HUES6 (cell line): ENCODE measurements around the gene FAM83B.
"Not testable (repeated sequence)": the region's sequence is repeated elsewhere in the genome, so short reads cannot be mapped to it uniquely, and the experiment has no call there.

Experiments used
- H3K27ac ChIP-seq: 2 replicates; pipeline ENCODE4 v1.7.0; 2013; ENCODE audit warnings: low read depth, mild to moderate bottlenecking, low read length, inconsistent platforms
- H3K27me3 ChIP-seq: 2 replicates; pipeline ENCODE4 v1.6.1; 2013; ENCODE audit warnings: low read length; ENCODE audit not compliant: control insufficient read depth, insufficient read depth
- H3K36me3 ChIP-seq: 2 replicates; pipeline ENCODE4 v1.6.1; 2013; ENCODE audit warnings: low read length; ENCODE audit not compliant: control insufficient read depth, insufficient read depth
- H3K4me1 ChIP-seq: 2 replicates; pipeline ENCODE4 v1.6.1; 2013; ENCODE audit warnings: low read length; ENCODE audit not compliant: control insufficient read depth, insufficient read depth
- H3K4me3 ChIP-seq: 2 replicates; pipeline ENCODE4 v1.5.1; 2013; ENCODE audit warnings: low read depth, low read length
- H3K9ac ChIP-seq: one replicate; pipeline ENCODE4 v1.6.1; 2013; ENCODE audit warnings: mild to moderate bottlenecking, low read length
- H3K9me3 ChIP-seq: 2 replicates; pipeline ENCODE4 v1.6.1; 2013; ENCODE audit warnings: low read depth, low read length; ENCODE audit not compliant: control insufficient read depth, insufficient read depth

Gene FAM83B

GRCh38 chr6:54878718-54879117 is 32.1 kb downstream of the FAM83B start:
- no peak overlapping the region for H3K9ac ChIP-seq
- peaks cover 4% of the 10 kb centered on the region; the same call in 1 of the 2 replicates for H3K4me1 ChIP-seq
- H3K27ac ChIP-seq: no peak overlapping the region
- H3K4me3 ChIP-seq: no peak overlapping the region
- no peaks in the 10 kb centered on the region for H3K9me3 ChIP-seq
- H3K36me3 ChIP-seq: no peaks in the 10 kb centered on the region
- H3K27me3 ChIP-seq: no peaks in the 10 kb centered on the region

GRCh38 chr6:54879188-54879985 is 32.8 kb downstream of the FAM83B start:
- H3K27ac ChIP-seq: no peak overlapping the region
- no peak overlapping the region for H3K4me3 ChIP-seq
- peaks cover 4% of the 10 kb centered on the region; the same call in 1 of the 2 replicates for H3K4me1 ChIP-seq
- no peak overlapping the region for H3K9ac ChIP-seq
- no peaks in the 10 kb centered on the region for H3K27me3 ChIP-seq
- no peaks in the 10 kb centered on the region for H3K9me3 ChIP-seq
- H3K36me3 ChIP-seq: no peaks in the 10 kb centered on the region

- no peaks in the 10 kb centered on the region for H3K9me3 ChIP-seq
- no peak overlapping the region for H3K9ac ChIP-seq
- no peaks in the 10 kb centered on the region for H3K27me3 ChIP-seq
- no peak overlapping the region for H3K4me3 ChIP-seq
- no peaks in the 10 kb centered on the region for H3K36me3 ChIP-seq
- peaks cover 4% of the 10 kb centered on the region; the same call in 1 of the 2 replicates for H3K4me1 ChIP-seq
- no peak overlapping the region for H3K27ac ChIP-seq
These were observed 34.6 kb downstream of the FAM83B start for GRCh38 chr6:54881067-54881730.

GRCh38 chr6:54881891-54882290 is 35.3 kb downstream of the FAM83B start:
- not testable (repeated sequence) for H3K4me3 ChIP-seq, H3K9me3 ChIP-seq, H3K9ac ChIP-seq, H3K4me1 ChIP-seq, H3K36me3 ChIP-seq, H3K27me3 ChIP-seq, H3K27ac ChIP-seq

- Histone ChIP-seq H3K36me3 (no peaks in the 10 kb centered on the region), H3K4me3 (no peak overlapping the region), H3K9ac (no peak overlapping the region), H3K27me3 (no peaks in the 10 kb centered on the region), H3K4me1 (no peaks in the 10 kb centered on the region), H3K27ac (no peak overlapping the region), H3K9me3 (no peaks in the 10 kb centered on the region)
These were observed 40.5 kb downstream of the FAM83B start for GRCh38 chr6:54886932-54887584.

- H3K9ac ChIP-seq: no peak overlapping the region
- no peak overlapping the region for H3K4me3 ChIP-seq
- H3K36me3 ChIP-seq: no peaks in the 10 kb centered on the region
- no peak overlapping the region for H3K27ac ChIP-seq
- no peaks in the 10 kb centered on the region for H3K9me3 ChIP-seq
- no peaks in the 10 kb centered on the region for H3K4me1 ChIP-seq
- H3K27me3 ChIP-seq: no peaks in the 10 kb centered on the region
These were observed 45.0 kb downstream of the FAM83B start for GRCh38 chr6:54891536-54891935.

- Histone ChIP-seq H3K4me3 (no peak overlapping the region), H3K27ac (no peak overlapping the region), H3K36me3 (no peaks in the 10 kb centered on the region), H3K9me3 (no peaks in the 10 kb centered on the region), H3K27me3 (no peaks in the 10 kb centered on the region), H3K4me1 (no peaks in the 10 kb centered on the region), H3K9ac (no peak overlapping the region)
These were observed 46.3 kb downstream of the FAM83B start for GRCh38 chr6:54892831-54893230.

- Histone ChIP-seq H3K36me3 (no peaks in the 10 kb centered on the region), H3K27me3 (no peaks in the 10 kb centered on the region)
These were observed 47.2 kb downstream of the FAM83B start for GRCh38 chr6:54893818-54894217.

GRCh38 chr6:54896302-54896701 is 49.7 kb downstream of the FAM83B start:
- H3K36me3 ChIP-seq: no peaks in the 10 kb centered on the region
- no peak overlapping the region for H3K4me3 ChIP-seq
- H3K27me3 ChIP-seq: no peaks in the 10 kb centered on the region
- H3K27ac ChIP-seq: no peak overlapping the region
- H3K9ac ChIP-seq: no peak overlapping the region
- H3K4me1 ChIP-seq: peaks cover 13% of the 10 kb centered on the region; the same call in 1 of the 2 replicates
- no peaks in the 10 kb centered on the region for H3K9me3 ChIP-seq

More at GRCh38 chr6:54893818-54894217, 47.2 kb downstream of the FAM83B start:
- Histone ChIP-seq H3K9me3 (no peaks in the 10 kb centered on the region), H3K9ac (no peak overlapping the region), H3K4me1 (no peaks in the 10 kb centered on the region), H3K27ac (no peak overlapping the region), H3K4me3 (no peak overlapping the region)

GRCh38 chr6:54897462-54898189 is 51.1 kb downstream of the FAM83B start:
- H3K27me3 ChIP-seq: no peaks in the 10 kb centered on the region
- no peak overlapping the region for H3K9ac ChIP-seq
- H3K4me1 ChIP-seq: peaks cover 13% of the 10 kb centered on the region; the same call in 1 of the 2 replicates
- no peaks in the 10 kb centered on the region for H3K36me3 ChIP-seq
- no peak overlapping the region for H3K27ac ChIP-seq
- H3K9me3 ChIP-seq: no peaks in the 10 kb centered on the region
- H3K4me3 ChIP-seq: no peak overlapping the region
